CD4-positive, CD25-positive, alpha-beta regulatory T cell (primary cell): ENCODE measurements around the gene PARP1. TPM values are rescaled to one million over a fixed set of nuclear protein-coding genes. Genes with fewer than 3 reads are reported as not detected.

ENCODE experiments used
- ATAC-seq, 2 donors: fragments of 150-1000 bp; cut with Tn5 transposase; one replicate each; pipeline ENCODE4 v1.10.0; 2021; ENCODE audit warnings: low read depth in 2 of 2, moderate number of reproducible peaks in 2 of 2, moderate library complexity in 1 of 2
- DNase-seq, 3 donors: peaks; one replicate each; pipeline versions ENCODE4 v3.0.0 to v3.0.0-alpha.2; 2012 to 2022; ENCODE audit warnings: mixed read lengths in 1 of 3
- H3K27ac ChIP-seq: one replicate; pipeline ENCODE4 v1.7.0; 2013; ENCODE audit warnings: mild to moderate bottlenecking, low read length; ENCODE audit not compliant: insufficient read depth, poor library complexity, severe bottlenecking
- H3K27me3 ChIP-seq: one replicate; pipeline ENCODE4 v1.7.0; 2013; ENCODE audit warnings: low read length; ENCODE audit not compliant: control insufficient read depth, insufficient read depth
- H3K36me3 ChIP-seq: one replicate; pipeline ENCODE4 v1.7.0; 2013; ENCODE audit warnings: mild to moderate bottlenecking, low read length, moderate library complexity; ENCODE audit not compliant: control insufficient read depth, insufficient read depth
- H3K4me1 ChIP-seq: 2 replicates; pipeline ENCODE4 v1.7.0; 2013; ENCODE audit warnings: mild to moderate bottlenecking, low read length; ENCODE audit not compliant: insufficient read depth, control insufficient read depth, poor library complexity, severe bottlenecking
- H3K4me3 ChIP-seq: one replicate; pipeline ENCODE4 v1.7.0; 2013; ENCODE audit warnings: low read depth, mild to moderate bottlenecking, low read length, moderate library complexity
- H3K9me3 ChIP-seq, 2 experiments: 1 replicate in 1 of 2; 2 replicates in 1 of 2; pipeline ENCODE4 v1.7.0; 2013; ENCODE audit warnings: low read length in 2 of 2, mild to moderate bottlenecking in 1 of 2, moderate library complexity in 1 of 2; ENCODE audit not compliant: control insufficient read depth in 2 of 2
- H3K27ac Mint-ChIP-seq, 3 donors: one replicate each; pipeline ENCODE4 v1.8.0; 2020 to 2022; ENCODE audit warnings: mild to moderate bottlenecking in 3 of 3, mixed read lengths in 3 of 3, moderate library complexity in 2 of 3
- H3K27me3 Mint-ChIP-seq: one replicate; pipeline ENCODE4 v1.8.0; 2022; ENCODE audit warnings: mild to moderate bottlenecking, mixed read lengths
- H3K36me3 Mint-ChIP-seq: one replicate; pipeline ENCODE4 v1.8.0; 2020; ENCODE audit warnings: mixed read lengths
- H3K4me1 Mint-ChIP-seq, 4 donors: one replicate each; pipeline ENCODE4 v1.8.0; 2020 to 2022; ENCODE audit warnings: mixed read lengths in 4 of 4, mild to moderate bottlenecking in 1 of 4
- H3K4me3 Mint-ChIP-seq, 4 donors: one replicate each; pipeline ENCODE4 v1.8.0; 2020 to 2022; ENCODE audit warnings: mild to moderate bottlenecking in 4 of 4, mixed read lengths in 4 of 4, moderate library complexity in 3 of 4
- H3K9me3 Mint-ChIP-seq, 7 donors: one replicate each; pipeline ENCODE4 v1.8.0; 2020 to 2022; ENCODE audit warnings: mixed read lengths in 7 of 7, mild to moderate bottlenecking in 3 of 7, moderate library complexity in 2 of 7
- polyA plus RNA-seq, 4 donors: library from polyadenylated mRNA; unstranded; fragments of 300-500 nt; fragmentation: Illumina TruSeq; gene quantifications; one replicate each; pipeline ENCODE4 v1.2.3, GENCODE V29; 2021
- total RNA-seq: library from RNA; stranded (reverse); gene quantifications from one replicate; pipeline ENCODE4 v1.2.3, GENCODE V29; 2022

Gene PARP1
- total and polyA plus RNA-seq, 5 donors from 2014 or later, result 99.1 to 129 (median 108) TPM

GRCh38 chr1:226362891-226363447 is 44.9 kb downstream of the PARP1 start:
- H3K4me3 Mint-ChIP-seq, result no peak overlapping the region
- Histone ChIP-seq H3K9me3 (no peaks in the 10 kb centered on the region), H3K27me3 (no peaks in the 10 kb centered on the region), H3K36me3 (peaks cover 89% of the 10 kb centered on the region), H3K27ac (no peak overlapping the region), H3K4me1 (no peaks in the 10 kb centered on the region), H3K4me3 (no peak overlapping the region)
- no peaks in the 10 kb centered on the region for H3K4me1 Mint-ChIP-seq
- H3K27ac Mint-ChIP-seq, result no peak overlapping the region
- peaks cover 67% of the 10 kb centered on the region for H3K36me3 Mint-ChIP-seq
- no peak for ATAC-seq
- no peaks in the 10 kb centered on the region for H3K9me3 Mint-ChIP-seq
- no peak for DNase-seq
- no peaks in the 10 kb centered on the region for H3K27me3 Mint-ChIP-seq

- ATAC-seq, result no peak
These were observed 45.5 kb downstream of the PARP1 start for GRCh38 chr1:226362361-226362760.

GRCh38 chr1:226360106-226360746 is 47.7 kb downstream of the PARP1 start:
- peaks cover 63% of the 10 kb centered on the region for H3K36me3 Mint-ChIP-seq
- H3K27ac ChIP-seq, result no peak overlapping the region
- no peak overlapping the region for H3K4me3 ChIP-seq
- no peaks in the 10 kb centered on the region for H3K27me3 Mint-ChIP-seq
- no peak for ATAC-seq
- DNase-seq, result no peak
- no peaks in the 10 kb centered on the region for H3K9me3 ChIP-seq
- H3K9me3 Mint-ChIP-seq, result no peaks in the 10 kb centered on the region
- H3K27ac Mint-ChIP-seq, result peak overlapping the region in 1 of 3 donors; percentile 16
- peaks cover 68% of the 10 kb centered on the region for H3K36me3 ChIP-seq
- H3K4me3 Mint-ChIP-seq, result no peak overlapping the region
- no peaks in the 10 kb centered on the region for H3K4me1 ChIP-seq
- no peaks in the 10 kb centered on the region for H3K4me1 Mint-ChIP-seq
- no peaks in the 10 kb centered on the region for H3K27me3 ChIP-seq

More at GRCh38 chr1:226362361-226362760, 45.5 kb downstream of the PARP1 start:
- Mint-ChIP-seq H3K4me3 (no peak overlapping the region), H3K9me3 (no peaks in the 10 kb centered on the region), H3K36me3 (peaks cover 66% of the 10 kb centered on the region), H3K4me1 (no peaks in the 10 kb centered on the region), H3K27ac (peak overlapping the region in 1 of 3 donors; percentile 42), H3K27me3 (no peaks in the 10 kb centered on the region)
- Histone ChIP-seq H3K27me3 (no peaks in the 10 kb centered on the region), H3K36me3 (peaks cover 89% of the 10 kb centered on the region), H3K9me3 (no peaks in the 10 kb centered on the region), H3K27ac (no peak overlapping the region), H3K4me3 (no peak overlapping the region), H3K4me1 (no peaks in the 10 kb centered on the region)
- no peak for DNase-seq

GRCh38 chr1:226357416-226357815 is 50.5 kb downstream of the PARP1 start:
- H3K27me3 ChIP-seq, result no peaks in the 10 kb centered on the region
- Mint-ChIP-seq H3K4me3 (no peak overlapping the region), H3K9me3 (no peaks in the 10 kb centered on the region), H3K27me3 (no peaks in the 10 kb centered on the region), H3K36me3 (peaks cover 48% of the 10 kb centered on the region), H3K4me1 (no peaks in the 10 kb centered on the region), H3K27ac (peak overlapping the region in 1 of 3 donors; percentile 44)
- H3K36me3 ChIP-seq, result peaks cover 40% of the 10 kb centered on the region
- H3K27ac ChIP-seq, result no peak overlapping the region
- no peaks in the 10 kb centered on the region for H3K9me3 ChIP-seq
- no peak for ATAC-seq
- no peaks in the 10 kb centered on the region for H3K4me1 ChIP-seq
- H3K4me3 ChIP-seq, result no peak overlapping the region
- no peak for DNase-seq

- Mint-ChIP-seq H3K27ac (peak overlapping the region in 1 of 3 donors; percentile 10), H3K4me1 (no peaks in the 10 kb centered on the region), H3K27me3 (no peaks in the 10 kb centered on the region), H3K36me3 (peaks cover 33% of the 10 kb centered on the region), H3K4me3 (no peak overlapping the region), H3K9me3 (no peaks in the 10 kb centered on the region)
- no peak overlapping the region for H3K27ac ChIP-seq
- ATAC-seq (no peak), DNase-seq (no peak)
- no peaks in the 10 kb centered on the region for H3K9me3 ChIP-seq
- H3K27me3 ChIP-seq, result no peaks in the 10 kb centered on the region
- no peaks in the 10 kb centered on the region for H3K4me1 ChIP-seq
- H3K4me3 ChIP-seq, result no peak overlapping the region
- H3K36me3 ChIP-seq, result peaks cover 25% of the 10 kb centered on the region
These were observed 52.0 kb downstream of the PARP1 start for GRCh38 chr1:226355669-226356551.

GRCh38 chr1:226355016-226355415 is 52.9 kb downstream of the PARP1 start:
- Histone ChIP-seq H3K27me3 (no peaks in the 10 kb centered on the region), H3K4me3 (no peak overlapping the region), H3K36me3 (peaks cover 17% of the 10 kb centered on the region), H3K27ac (no peak overlapping the region), H3K4me1 (no peaks in the 10 kb centered on the region), H3K9me3 (no peaks in the 10 kb centered on the region)
- Mint-ChIP-seq H3K27ac (peak overlapping the region in 1 of 3 donors; percentile 10), H3K9me3 (no peaks in the 10 kb centered on the region), H3K27me3 (no peaks in the 10 kb centered on the region), H3K4me1 (no peaks in the 10 kb centered on the region), H3K4me3 (no peak overlapping the region), H3K36me3 (peaks cover 24% of the 10 kb centered on the region)
- ATAC-seq (no peak), DNase-seq (no peak)

GRCh38 chr1:226353698-226354525 is 54.0 kb downstream of the PARP1 start:
- peaks cover 7% of the 10 kb centered on the region for H3K36me3 ChIP-seq
- Mint-ChIP-seq H3K9me3 (no peaks in the 10 kb centered on the region), H3K4me1 (no peaks in the 10 kb centered on the region), H3K36me3 (peaks cover 15% of the 10 kb centered on the region), H3K27me3 (no peaks in the 10 kb centered on the region), H3K27ac (peak overlapping the region in 2 of 3 donors; percentile 11 to 23), H3K4me3 (no peak overlapping the region)
- H3K27ac ChIP-seq, result no peak overlapping the region
- H3K4me3 ChIP-seq, result no peak overlapping the region
- ATAC-seq (no peak), DNase-seq (no peak)
- H3K27me3 ChIP-seq, result no peaks in the 10 kb centered on the region
- H3K9me3 ChIP-seq, result no peaks in the 10 kb centered on the region
- H3K4me1 ChIP-seq, result no peaks in the 10 kb centered on the region
